ENCODE results near the gene IGSF21. TPM values are rescaled to one million over a fixed set of nuclear protein-coding genes. Genes with fewer than 3 reads are reported as not detected.

IGSF21 gene
- polyA plus RNA-seq, 1 experiment, result not detected

DNA sequence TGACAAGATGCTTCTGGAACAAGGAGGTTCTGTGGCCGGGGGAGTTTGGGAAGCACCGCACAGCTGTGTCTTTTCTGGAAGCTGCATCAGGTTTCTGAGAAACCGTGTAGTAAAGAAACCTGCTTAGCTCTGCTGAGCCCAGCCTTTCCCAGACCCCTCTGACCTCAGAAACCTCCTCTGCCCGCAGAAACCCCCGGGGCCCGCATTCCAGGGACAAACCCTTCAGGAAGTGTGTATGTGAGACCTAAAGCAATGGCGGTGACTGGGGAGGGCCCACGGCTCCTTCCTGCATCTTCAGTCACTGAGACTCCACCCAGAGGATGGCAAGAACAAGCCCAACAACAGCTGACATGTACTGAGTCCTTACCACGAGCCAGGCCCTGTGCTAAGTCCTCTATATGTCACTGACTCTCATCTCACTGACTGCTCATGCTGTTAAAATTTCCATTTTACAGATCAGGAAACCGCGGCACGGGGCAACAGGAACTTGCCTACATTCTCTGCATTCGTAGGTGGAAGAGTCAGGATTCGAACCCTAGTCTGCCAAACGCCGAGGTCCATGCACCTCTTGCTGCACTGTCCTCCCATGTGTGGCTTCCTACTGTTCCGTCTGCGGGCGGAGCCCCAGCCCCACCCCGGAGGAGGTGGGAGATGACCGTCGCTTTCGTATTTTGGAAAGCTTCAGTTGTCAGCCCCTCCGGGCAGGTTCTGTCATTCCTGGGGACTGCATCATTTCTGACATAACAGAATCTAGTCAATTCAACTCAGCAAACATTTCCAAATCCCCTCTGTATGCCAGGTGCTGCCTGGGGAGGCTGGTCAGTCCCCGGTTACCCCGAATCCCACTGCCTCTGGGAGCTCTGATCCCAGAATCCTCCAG lies 299.8 kb downstream of the IGSF21 start:
- DNase-seq (ENCODE audit: low read depth, low spot score), result no peak
- no peak overlapping the region for H3K27ac ChIP-seq (ENCODE audit: low read depth, low read length)
- H3K9me3 ChIP-seq (ENCODE audit: control insufficient read depth, insufficient read depth, low read length), result peaks cover 22% of the 10 kb centered on the region
- ChIA-PET CTCF (no interaction called here), POLR2A (no interaction called here)
- TF ChIP-seq CTCF (IDR thresholded peaks at IDR 0.05; ENCODE audit: low read depth, low read length), result no peak
- H3K27me3 ChIP-seq (ENCODE audit: control insufficient read depth, insufficient read depth, low read length), result no peaks in the 10 kb centered on the region
- no peak overlapping the region for H3K4me3 ChIP-seq (ENCODE audit: low read depth, low read length)

DNA sequence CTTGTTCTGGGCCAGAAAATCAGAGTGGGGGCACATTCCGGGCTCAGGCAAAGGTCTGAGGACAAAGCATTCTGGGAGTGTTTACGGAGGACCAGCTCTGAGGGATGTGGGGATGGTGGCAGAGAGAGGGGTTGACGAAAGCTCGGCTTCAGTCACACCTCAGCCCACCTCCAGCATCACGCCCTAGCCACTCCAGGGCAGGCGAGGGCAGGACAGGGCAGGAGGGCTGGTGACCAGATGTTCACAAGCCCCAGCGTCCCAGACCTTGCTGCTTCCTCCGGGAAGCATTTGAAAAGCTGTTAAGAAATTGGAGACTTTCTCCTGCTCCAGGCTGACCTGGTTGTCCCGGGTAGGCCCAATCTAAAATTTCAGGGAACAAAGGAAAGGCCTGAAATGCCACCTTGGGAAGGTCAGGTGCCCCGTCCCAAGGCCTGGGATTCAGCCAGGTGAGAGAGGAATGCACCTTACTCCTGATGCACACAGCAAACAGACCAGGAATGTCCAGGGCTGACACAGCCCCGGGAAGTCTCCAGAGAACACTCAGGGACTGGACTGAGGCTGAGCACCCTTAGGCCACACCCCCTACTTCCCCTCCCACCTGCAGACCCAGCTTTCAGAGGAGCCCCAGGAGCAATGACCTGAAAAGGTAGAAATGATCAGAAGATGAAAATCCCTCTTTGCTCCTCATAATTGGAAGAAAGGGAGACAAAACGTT lies 301.2 kb downstream of the IGSF21 start:
- no peak for TF ChIP-seq CTCF (IDR thresholded peaks at IDR 0.05; ENCODE audit: low read depth, low read length)

GRCh38 chr1:18409609-18410237 lies 302.1 kb downstream of the IGSF21 start:
- H3K9me3 ChIP-seq (ENCODE audit: control insufficient read depth, insufficient read depth, low read length), result peaks cover 36% of the 10 kb centered on the region
- no peak for DNase-seq (ENCODE audit: low read depth, low spot score)
- no peak for TF ChIP-seq CTCF (IDR thresholded peaks at IDR 0.05; ENCODE audit: low read depth, low read length)
- no peak overlapping the region for H3K27ac ChIP-seq (ENCODE audit: low read depth, low read length)
- ChIA-PET CTCF (no interaction called here), POLR2A (no interaction called here)
- H3K4me3 ChIP-seq (ENCODE audit: low read depth, low read length), result no peak overlapping the region
- H3K27me3 ChIP-seq (ENCODE audit: control insufficient read depth, insufficient read depth, low read length), result no peaks in the 10 kb centered on the region

More for the DNA sequence above, 301.2 kb downstream of the IGSF21 start:
- H3K27ac ChIP-seq (ENCODE audit: low read depth, low read length), result no peak overlapping the region
- H3K9me3 ChIP-seq (ENCODE audit: control insufficient read depth, insufficient read depth, low read length), result peaks cover 32% of the 10 kb centered on the region
- POLR2A ChIA-PET, result no interaction called here
- no peaks in the 10 kb centered on the region for H3K27me3 ChIP-seq (ENCODE audit: control insufficient read depth, insufficient read depth, low read length)
- no peak overlapping the region for H3K4me3 ChIP-seq (ENCODE audit: low read depth, low read length)
- CTCF ChIA-PET, result no interaction called here
- DNase-seq (ENCODE audit: low read depth, low spot score), result no peak

DNA sequence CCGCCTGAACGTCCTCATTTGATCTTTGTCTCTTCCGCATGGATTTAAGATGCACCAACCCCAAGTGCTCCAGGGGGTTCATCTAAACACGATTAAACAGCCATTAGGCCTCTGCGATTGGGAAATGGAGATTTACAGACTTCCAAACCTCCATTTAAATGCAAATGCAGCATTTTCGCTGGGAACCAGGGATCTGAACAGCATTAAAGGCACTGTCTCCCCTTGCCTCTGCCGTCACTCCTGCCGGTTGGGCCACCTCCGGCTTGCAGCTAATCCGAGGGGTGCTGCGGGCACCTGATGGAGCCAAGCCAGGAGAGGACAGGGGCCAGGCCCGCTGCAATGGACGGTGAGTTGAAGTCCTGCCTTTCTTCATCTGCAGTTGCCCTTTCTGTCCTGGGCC lies 302.8 kb downstream of the IGSF21 start:
- DNase-seq (ENCODE audit: low read depth, low spot score), result no peak
- Histone ChIP-seq H3K27ac (ENCODE audit: low read depth, low read length) (no peak overlapping the region), H3K9me3 (ENCODE audit: control insufficient read depth, insufficient read depth, low read length) (peaks cover 39% of the 10 kb centered on the region), H3K27me3 (ENCODE audit: control insufficient read depth, insufficient read depth, low read length) (no peaks in the 10 kb centered on the region), H3K4me3 (ENCODE audit: low read depth, low read length) (no peak overlapping the region)
- TF ChIP-seq CTCF (IDR thresholded peaks at IDR 0.05; ENCODE audit: low read depth, low read length), result no peak
- ChIA-PET CTCF (no interaction called here), POLR2A (no interaction called here)

- ChIA-PET POLR2A (no interaction called here), CTCF (no interaction called here)
- no peak overlapping the region for H3K27ac ChIP-seq (ENCODE audit: low read depth, low read length)
- no peaks in the 10 kb centered on the region for H3K27me3 ChIP-seq (ENCODE audit: control insufficient read depth, insufficient read depth, low read length)
- peaks cover 39% of the 10 kb centered on the region for H3K9me3 ChIP-seq (ENCODE audit: control insufficient read depth, insufficient read depth, low read length)
- H3K4me3 ChIP-seq (ENCODE audit: low read depth, low read length), result no peak overlapping the region
- no peak for DNase-seq (ENCODE audit: low read depth, low spot score)
- TF ChIP-seq CTCF (IDR thresholded peaks at IDR 0.05; ENCODE audit: low read depth, low read length), result no peak
Measured at GRCh38 chr1:18411321-18411720, 303.7 kb downstream of the IGSF21 start.
